COR-L47 (cell line): ENCODE measurements around the gene SRPRB.

Experiments used
- DNase-seq: peaks from one replicate; lab custom pipeline; 2025; lab: John Stamatoyannopoulos, UW

The SRPRB gene, protein sequence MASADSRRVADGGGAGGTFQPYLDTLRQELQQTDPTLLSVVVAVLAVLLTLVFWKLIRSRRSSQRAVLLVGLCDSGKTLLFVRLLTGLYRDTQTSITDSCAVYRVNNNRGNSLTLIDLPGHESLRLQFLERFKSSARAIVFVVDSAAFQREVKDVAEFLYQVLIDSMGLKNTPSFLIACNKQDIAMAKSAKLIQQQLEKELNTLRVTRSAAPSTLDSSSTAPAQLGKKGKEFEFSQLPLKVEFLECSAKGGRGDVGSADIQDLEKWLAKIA

DNA sequence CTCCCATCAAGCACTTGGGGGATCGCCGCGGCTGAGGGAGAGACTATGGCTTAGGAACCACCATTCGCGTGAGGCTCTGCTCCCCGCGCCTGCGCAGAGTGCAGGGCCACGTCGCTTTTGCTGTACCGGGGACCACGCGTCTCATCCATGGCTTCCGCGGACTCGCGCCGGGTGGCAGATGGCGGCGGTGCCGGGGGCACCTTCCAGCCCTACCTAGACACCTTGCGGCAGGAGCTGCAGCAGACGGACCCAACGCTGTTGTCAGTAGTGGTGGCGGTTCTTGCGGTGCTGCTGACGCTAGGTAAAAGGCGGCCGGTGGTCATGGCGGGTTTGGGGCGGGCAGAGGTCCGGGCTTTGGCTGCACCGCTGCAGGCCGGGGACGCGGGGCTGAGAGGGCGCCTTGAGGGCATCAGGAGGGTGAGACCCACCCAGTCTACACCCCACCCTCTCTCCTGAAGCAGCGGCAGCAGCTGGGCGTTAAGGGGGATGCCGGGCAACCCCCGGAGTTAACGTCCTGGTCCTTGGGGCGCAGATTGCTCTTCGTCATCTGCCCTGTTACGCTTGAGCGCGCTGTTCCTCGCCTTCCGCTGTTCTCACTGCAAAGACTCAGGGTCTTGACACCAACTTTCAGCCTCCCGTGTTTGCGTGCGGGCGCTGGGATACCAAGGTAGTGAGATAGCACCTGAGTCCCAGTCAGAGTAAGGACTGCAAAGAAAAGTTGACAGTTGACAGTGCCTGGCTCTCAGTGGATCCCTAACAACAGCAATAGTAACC, at the start of gene SRPRB:
Gene SRPRB (plus strand): TSS at position 114 of the 774 bp plus-strand sequence. CDS start 34 bp downstream, at position 148.
- DNase-seq: peak; percentile 92

DNA sequence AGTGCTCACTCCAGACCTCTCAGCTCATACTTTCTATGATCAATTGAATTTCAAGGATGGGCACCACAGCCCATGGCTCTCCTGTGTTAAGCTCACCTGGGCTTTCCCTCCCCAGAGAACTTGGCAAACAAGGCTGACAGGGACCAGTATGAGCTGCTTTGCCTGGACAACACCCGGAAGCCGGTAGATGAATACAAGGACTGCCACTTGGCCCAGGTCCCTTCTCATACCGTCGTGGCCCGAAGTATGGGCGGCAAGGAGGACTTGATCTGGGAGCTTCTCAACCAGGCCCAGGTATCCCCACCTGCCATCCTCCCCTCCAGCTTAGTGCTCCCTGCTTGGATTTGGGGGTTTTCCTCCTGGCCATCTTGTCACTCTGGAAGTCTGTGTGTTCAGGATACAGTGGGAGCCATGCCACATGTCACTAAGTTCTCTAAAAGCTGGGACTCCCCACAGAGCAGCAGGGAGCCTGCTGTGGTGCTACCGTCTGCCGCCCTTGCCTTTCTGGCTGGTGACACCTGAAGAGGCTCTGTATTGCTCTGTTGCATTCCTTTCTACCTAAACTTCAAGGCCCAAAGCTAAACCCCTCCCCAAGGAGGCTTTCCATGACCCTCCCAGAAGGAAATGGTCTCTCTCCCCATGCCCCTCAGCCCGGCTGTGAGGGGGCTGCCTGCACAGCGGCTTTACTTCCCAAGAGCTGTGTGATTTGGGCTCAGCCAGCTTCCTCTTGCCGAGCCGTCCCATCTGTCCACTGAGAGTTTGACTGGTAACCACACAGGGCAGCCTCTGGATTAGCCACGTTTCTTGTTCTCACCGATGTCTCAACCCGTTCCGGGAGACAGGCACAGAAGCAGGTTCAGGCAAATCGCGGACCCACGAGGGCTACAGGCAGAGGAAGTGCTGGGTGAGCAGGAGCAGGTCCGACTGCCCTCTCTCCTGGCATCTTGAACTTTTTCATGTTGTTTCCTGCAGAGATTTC, 48.6 kb upstream of the SRPRB start:
- DNase-seq: no peak

DNA sequence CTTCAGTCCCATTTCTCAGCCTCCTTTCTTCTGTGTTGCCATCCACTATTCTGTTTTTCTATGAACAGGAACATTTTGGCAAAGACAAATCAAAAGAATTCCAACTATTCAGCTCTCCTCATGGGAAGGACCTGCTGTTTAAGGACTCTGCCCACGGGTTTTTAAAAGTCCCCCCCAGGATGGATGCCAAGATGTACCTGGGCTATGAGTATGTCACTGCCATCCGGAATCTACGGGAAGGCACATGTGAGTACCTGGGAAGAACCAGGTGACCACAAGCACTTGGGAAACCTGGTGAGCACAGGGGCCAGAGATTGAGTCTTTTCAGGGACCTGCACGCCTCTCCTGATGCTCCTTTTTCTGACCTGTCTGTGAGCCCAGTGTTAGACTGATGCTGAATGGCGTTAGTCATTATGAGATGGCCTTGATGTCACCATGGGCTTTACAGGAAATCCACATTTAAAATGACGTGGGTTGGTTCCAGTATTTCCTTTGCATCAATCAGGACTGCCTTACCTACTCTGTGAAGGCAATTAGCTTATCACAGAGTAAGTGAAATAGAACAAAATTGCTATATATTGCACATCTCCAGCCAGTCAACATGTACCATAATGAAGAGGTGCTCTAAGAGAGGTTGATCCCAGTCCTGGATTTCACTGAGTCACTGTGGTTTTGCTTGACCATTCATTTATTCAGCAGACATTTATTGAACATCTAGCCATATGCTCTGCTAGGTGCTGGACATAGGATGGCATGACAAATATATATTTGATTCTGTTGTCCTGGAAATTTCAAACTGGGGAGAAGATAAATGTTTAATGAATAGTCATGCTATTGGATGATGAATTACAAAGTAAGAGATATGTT, 47.7 kb upstream of the SRPRB start:
- DNase-seq: no peak

DNA sequence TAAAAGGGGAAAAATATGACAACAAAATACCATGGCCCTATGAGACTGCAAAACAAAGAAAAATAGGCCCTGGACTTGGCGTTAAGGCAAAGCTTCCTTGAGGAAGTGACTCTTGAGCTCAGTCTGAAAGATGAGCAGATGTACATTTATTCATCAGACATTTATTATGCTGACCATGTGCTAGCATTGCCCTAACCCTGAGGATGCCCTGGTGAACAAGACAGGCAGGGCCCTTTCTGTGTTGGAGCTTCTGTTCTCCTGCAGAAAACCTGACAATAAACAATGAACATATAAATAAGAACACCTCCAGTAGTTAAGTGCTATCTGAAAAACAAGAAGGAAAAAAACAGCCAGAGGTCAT, 47.1 kb upstream of the SRPRB start:
- no peak for DNase-seq

DNA sequence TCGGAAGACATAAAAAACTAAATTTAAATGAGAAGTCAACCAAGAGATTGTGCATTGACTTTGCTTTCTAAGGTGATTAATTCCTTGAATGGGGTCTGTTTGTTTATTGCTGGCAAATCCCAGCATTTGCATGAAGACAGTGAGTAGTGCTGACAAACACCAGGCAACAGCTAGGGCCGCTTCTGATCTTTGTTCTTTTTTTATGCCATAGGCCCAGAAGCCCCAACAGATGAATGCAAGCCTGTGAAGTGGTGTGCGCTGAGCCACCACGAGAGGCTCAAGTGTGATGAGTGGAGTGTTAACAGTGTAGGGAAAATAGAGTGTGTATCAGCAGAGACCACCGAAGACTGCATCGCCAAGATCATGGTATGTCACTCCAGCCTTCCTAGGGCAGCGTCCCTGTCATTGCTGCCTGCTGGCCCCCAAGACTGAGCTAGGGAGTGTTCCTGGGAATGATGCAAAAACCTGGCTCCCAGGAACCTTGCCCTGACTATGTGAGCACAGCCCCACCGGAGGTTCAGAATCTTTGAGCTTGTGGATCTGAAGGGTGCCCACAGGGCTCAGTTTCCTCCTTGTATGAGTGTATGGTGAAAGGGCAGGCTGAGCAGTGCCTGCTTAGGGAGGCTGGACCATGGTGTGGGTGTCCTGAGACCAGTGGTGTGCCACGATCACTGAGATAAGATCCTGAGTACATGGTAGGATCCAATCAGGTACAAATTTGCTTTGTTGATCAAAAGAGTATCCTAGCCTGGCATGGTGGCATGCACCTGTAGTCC, 46.5 kb upstream of the SRPRB start:
- no peak for DNase-seq

DNA sequence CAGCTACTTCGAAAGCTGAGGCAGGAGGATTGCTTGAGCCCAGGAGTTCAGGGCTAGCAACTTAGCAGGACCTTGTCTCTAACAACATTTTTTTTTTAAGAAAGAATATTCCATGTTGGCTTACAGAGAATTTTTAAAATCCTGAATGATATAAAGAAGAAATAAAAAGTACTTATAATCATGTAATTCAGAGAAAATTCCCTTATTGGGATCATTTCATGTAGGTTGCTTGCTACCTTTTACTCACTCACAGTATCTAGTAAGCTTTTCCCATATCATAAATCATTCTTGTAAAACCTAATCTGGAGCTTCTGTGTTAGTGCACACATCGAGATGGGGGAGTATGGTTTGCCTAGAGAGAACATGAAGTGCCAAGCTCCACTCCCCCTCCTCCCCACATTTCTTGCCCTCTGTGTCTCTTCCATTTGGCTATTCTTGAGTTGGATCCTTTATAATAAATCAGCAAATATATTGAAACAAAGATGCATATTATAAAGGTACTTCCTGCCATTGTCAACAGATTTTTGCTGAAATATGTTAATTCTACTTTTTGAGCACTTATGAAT, 45.8 kb upstream of the SRPRB start:
- no peak for DNase-seq

DNA sequence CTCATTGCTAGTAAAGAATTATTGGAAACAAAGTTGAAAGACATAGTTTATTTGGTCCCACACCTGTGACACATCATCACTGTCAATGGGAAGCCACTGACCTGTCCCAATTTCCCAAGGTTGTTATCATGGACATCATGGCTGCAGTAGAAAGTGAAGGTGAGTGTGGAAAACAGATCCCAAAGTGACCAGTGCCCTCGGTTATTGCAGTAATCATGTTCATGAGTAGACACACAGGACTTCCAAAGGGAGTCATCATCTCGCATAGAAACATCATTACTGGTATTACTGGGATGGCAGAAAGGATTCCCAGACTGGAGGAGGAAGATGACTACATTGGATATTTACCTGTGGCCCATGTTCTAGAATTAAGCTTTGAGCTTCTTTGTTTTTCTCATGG, 44.7 kb upstream of the SRPRB start:
- DNase-seq: no peak

DNA sequence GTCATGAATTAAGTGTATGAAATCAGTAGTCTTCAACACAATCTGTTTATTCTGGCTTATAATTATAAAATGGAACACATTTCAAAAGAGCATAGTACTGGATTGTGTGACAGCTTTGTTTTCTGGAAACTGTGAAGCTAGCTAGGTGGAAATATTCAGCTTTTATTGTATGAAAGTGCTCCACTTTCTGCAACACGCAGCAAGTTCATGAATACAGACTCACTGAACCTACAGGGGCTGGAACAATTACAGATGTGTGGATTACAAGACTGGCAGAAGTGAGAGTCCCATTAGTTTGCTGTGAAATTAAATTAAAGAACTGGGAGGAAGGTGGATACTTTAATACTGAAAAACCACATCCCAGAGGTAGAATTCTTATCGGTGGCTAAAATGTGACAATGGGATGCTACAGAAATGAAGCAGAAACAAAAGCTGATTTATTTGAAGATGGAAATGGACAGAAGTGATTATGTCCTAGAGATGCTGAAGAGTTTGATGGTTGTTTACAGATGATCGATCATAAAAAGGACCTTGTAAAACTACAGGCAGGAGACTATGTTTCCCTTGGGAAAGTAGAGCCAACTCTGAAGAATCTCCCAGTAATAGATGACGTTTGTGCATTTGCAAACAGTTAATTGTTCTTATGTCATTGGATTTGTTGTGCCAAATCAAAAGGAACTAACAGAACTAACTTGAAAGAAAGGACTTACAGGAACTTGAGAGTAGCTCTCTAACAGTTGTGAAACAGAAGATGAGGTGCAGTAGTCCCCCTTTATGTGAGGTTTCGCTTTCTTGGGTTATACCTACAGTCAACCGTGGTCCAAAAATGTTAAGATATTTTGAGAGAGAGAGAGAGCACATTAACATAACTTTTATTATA, 43.8 kb upstream of the SRPRB start:
- no peak for DNase-seq

DNA sequence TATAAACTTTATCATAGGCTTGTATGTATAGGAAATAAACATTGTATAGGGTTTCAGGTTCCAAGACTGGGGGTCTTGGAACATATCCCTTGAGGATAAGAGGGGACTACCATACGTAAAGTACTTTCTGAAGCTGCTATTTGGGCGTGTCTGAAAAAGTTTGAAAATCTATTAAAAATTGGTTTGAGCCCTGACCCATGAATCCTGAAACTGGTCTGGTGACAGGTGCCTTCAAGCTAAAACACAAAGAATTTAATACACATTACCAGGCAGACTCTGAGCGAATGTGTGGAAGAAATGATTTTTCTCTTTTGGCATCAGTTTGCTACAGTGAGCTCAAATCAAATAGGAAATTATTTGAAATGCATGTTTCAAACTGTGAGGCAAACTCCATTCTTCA, 43.1 kb upstream of the SRPRB start:
- no peak for DNase-seq

DNA sequence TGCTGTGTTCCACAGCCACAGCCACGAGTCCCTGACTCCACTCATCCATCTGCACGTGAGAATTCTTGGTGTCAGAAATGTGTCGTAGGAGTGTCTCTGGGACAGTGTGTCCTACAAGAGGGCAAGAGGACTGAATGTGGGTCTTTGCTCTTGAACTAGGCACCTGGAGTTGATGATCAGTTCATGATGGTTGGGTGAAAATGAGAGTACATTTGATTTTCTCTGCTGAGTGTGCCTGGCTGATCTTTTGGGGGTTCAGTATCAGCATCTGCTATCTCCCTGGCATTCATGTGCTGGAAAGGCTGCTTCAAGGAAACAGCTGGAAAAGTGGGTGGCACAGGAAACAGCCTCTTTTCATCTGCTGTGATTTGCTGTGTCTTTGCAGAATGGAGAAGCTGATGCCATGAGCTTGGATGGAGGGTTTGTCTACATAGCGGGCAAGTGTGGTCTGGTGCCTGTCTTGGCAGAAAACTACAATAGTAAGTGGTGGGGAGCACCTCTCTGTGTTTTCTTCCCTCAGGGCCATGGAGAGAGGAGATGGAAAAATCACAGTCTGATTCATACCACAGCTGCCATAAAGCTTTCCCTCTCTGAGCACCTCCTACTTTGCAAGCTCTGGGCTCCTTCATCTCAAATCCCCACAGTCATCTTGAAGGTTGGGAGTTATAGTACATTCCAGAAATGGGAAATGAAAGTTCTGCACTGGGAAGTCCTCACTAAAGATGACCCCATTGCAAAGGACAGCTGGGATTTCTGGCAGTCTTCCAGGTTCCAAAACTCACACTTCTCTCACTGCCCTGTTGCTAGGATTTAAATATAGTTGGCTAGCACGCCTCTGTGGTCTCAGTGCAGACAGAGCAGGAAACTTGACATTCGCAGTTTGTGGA, 41.6 kb upstream of the SRPRB start:
- peak; percentile 25 for DNase-seq

DNA sequence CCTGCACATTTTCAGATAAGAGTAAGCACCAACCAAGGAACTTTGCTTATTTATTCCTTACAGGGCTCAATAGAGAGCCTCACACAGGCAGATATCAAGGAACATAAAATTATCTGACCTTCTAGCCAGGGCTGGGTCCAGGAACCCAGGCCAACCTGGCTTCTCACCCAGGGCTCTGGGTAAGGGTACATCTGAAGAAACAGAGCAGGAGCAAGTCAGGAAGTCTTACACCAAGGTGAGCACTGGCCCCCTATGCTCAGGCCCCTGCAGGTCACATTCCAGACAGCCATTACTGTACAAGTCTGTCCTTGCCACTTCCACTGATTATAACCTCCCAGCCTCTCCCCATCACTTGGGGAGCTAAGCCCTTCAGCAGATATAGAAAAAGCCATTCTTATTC, 40.4 kb upstream of the SRPRB start:
- DNase-seq: no peak

DNA sequence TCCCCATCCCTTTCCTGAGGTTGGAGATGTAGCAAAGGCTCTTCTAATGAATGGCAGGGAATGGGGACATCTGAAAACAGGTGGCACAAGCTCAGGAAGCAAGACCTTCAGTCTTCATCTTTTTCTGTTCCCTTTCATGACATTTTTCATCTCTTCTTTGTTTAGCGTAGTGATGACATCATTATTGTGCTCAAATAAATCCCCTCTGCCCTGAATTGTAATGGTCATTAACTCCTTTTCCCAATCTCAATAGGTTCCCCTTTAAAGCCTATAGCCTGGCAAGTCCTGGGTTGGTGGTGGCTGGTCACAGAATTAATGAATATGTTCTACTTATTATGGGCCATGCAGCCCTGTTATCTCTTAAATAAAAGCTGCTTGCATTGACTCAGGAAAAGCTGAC, 38.0 kb upstream of the SRPRB start:
- no peak for DNase-seq

DNA sequence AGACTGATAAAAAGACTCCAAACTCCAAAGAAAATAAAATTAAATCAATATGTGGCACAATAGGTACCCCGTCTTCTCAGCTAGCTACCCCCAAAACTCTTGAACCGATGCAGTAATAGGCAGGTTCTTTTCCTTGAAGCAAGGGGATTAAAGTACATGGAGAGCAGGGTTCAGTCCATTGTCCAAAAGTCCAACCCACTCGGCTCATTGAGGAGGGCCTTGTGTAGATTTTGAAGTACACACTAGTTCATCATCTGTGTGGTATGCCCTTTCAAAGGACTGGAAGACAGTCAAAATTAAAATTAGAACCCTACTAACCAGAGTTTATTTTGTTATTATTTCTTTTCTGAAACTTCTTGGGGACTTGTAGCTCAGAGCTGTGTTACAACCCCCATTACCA, 36.1 kb upstream of the SRPRB start:
- DNase-seq: no peak

DNA sequence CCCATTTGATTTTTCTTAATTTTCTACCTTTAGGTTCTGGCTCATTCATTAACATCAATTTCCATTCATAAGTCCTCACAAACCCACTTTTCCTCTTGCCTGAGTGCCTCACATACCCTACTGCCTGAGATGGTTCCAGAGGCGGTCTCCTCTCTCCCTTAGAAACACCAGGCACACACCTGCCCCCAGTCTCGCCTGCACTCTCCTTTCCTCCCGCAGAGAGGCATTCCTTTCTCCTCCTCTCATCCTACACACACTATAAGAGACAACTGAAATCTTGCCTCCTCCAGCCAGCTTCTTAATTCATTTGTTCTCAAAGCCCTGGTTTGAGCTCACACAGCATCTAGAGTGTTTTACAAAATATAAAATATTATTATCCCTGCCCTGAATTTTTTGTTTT, 31.9 kb upstream of the SRPRB start:
- no peak for DNase-seq

DNA sequence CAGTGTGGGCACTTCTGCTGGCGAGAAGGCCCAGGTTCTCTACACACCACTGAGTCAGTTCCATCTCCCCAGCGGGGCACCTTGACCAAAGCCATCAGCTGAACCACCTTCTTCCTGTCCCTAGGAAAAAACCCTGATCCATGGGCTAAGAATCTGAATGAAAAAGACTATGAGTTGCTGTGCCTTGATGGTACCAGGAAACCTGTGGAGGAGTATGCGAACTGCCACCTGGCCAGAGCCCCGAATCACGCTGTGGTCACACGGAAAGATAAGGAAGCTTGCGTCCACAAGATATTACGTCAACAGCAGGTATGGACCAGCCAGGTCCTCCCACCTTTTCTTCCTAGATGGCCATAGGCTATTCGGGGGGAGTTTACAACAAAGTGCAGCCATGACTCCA, 30.3 kb upstream of the SRPRB start:
- no peak for DNase-seq

DNA sequence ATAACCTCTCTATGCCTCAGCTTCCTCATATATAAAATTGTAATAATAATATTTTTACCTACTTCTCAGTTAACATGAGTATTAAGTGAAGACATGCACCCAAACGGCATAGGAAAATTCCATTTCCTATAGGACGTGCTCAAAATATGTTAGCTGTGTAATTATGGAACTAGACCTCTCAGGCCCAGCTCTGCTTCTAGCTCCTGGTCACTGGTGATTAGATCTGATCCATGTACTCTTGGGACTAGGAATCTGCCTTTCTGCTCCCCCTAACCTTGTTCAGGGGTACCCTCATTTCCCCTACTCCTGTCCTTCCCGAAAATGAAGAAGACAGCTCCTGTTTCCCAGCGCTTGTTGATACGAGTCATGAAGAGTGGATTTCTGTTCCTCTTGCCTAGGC, 29.8 kb upstream of the SRPRB start:
- no peak for DNase-seq

DNA sequence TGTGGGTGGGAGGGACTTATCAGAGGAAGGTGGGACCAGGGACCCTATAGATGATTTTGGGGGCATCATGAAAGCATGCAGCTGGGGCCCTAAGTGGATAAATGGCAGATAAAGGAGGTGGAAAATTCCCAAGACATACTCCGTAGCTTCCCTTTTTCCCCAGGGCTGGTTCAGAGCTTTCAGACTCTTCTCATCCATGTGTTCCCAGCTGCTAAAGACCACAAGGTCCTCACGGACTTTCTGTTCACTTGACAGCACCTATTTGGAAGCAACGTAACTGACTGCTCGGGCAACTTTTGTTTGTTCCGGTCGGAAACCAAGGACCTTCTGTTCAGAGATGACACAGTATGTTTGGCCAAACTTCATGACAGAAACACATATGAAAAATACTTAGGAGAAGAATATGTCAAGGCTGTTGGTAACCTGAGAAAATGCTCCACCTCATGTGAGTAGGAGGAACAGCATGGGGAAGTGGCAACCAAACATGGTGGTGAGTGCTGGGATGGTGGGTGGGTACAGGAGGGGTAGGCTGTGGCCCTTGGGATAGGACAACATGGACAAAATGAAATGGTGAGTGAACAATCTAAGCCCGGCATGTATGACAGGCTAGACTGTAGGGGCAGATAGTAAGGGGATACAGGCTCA, 28.7 kb upstream of the SRPRB start:
- DNase-seq: no peak
